HepG2 (cell line): ENCODE results near the gene HSD11B1. TPM values are rescaled to one million over a fixed set of nuclear protein-coding genes. Genes with fewer than 3 reads are reported as not detected.

Experiments
- ATAC-seq: fragments of 200-7000 bp; cut with Tn5 transposase; 3 replicates; pipeline ENCODE4 v1.9.1; 2020; ENCODE audit warnings: mild to moderate bottlenecking, moderate library complexity
- BruUV-seq: library from RNA; stranded (reverse); fragments of 400-500 nt; replicated peaks from 2 replicates; lab custom pipeline; 2021; lab: Mats Ljungman, UMichigan
- CTCF ChIA-PET: fragments of 300-600 bp; formaldehyde crosslinking; extraction: SDS; loops from one replicate; lab custom pipeline; 2021; ENCODE audit warnings: low total read pairs, inconsistent platforms, low intra/inter-chr PET ratio; lab: Yijun Ruan, JAX
- POLR2A ChIA-PET: fragments of 350-600 bp; sonication (Branson Sonifier 250); formaldehyde crosslinking; loops from one replicate; lab custom pipeline; 2020; ENCODE audit warnings: antibody characterized with exemption, inconsistent platforms; lab: Yijun Ruan, JAX
- DNase-seq: peaks from one replicate; pipeline ENCODE4 v3.0.0-alpha.2; 2015; ENCODE audit warnings: low spot score
- FAIRE-seq: peaks from 3 replicates; lab custom pipeline; 2011; peaks lifted over from hg19 to GRCh38; lab: Jason Lieb, UNC
- H2AFZ ChIP-seq: one replicate; pipeline ENCODE4 v1.6.1; 2011; ENCODE audit warnings: low read length, inconsistent platforms
- H3K27ac ChIP-seq: fragments of 300-600 bp; 3 replicates; pipeline ENCODE4 v1.8.0; 2011; ENCODE audit warnings: mixed run types, mild to moderate bottlenecking, mixed read lengths, low read length, inconsistent platforms; ENCODE audit not compliant: insufficient read depth; ENCODE audit errors: extremely low read length
- H3K27me3 ChIP-seq, 2 experiments: fragments of 200-600 bp in 1 of 2; 2 replicates in 1 of 2; 3 replicates in 1 of 2; pipeline versions ENCODE4 v1.6.0 to v1.8.0; 2011; ENCODE audit warnings: low read length in 2 of 2, mild to moderate bottlenecking in 2 of 2, moderate library complexity in 2 of 2, inconsistent platforms in 1 of 2; ENCODE audit not compliant: insufficient read depth in 2 of 2, control insufficient read depth in 1 of 2
- H3K36me3 ChIP-seq, 2 experiments: fragments of 200-600 bp in 1 of 2; replicated peaks in 1 of 2; 2 replicates in 1 of 2; 3 replicates in 1 of 2; pipeline versions ENCODE4 v1.5.1 to v1.8.0; 2011; ENCODE audit warnings: low read length in 2 of 2, inconsistent platforms in 1 of 2; ENCODE audit not compliant: insufficient read depth in 2 of 2, control insufficient read depth in 1 of 2
- H3K4me1 ChIP-seq: 2 replicates; pipeline ENCODE4 v1.5.1; 2012; ENCODE audit warnings: low read length, inconsistent platforms; ENCODE audit not compliant: insufficient read depth
- H3K4me2 ChIP-seq: 2 replicates; pipeline ENCODE4 v1.6.0; 2011; ENCODE audit warnings: low read depth, low read length, inconsistent platforms
- H3K4me3 ChIP-seq, 3 experiments: fragments of 200-600 bp in 1 of 3; sonication (generic), shearing (Covaris generic) in 1 of 3; replicated peaks in 1 of 3; 2 replicates each; pipeline ENCODE4 v1.5.1; 2011 to 2016; ENCODE audit warnings: low read length in 3 of 3, inconsistent platforms in 2 of 3, low read depth in 2 of 3, mild to moderate bottlenecking in 2 of 3, control low read depth in 1 of 3, mixed read lengths in 1 of 3; ENCODE audit not compliant: insufficient read depth in 1 of 3
- H3K79me2 ChIP-seq: one replicate; pipeline ENCODE4 v1.6.1; 2011; ENCODE audit warnings: low read length, inconsistent platforms; ENCODE audit not compliant: insufficient read depth
- H3K9ac ChIP-seq: 2 replicates; pipeline ENCODE4 v1.6.0; 2011; ENCODE audit warnings: mild to moderate bottlenecking, low read depth, low read length, inconsistent platforms; ENCODE audit not compliant: insufficient read depth
- H3K9me3 ChIP-seq: 2 replicates; pipeline ENCODE4 v1.5.1; 2012; ENCODE audit warnings: mild to moderate bottlenecking, low read length
- H4K20me1 ChIP-seq: 2 replicates; pipeline ENCODE4 v1.6.0; 2011; ENCODE audit warnings: inconsistent platforms, mild to moderate bottlenecking, low read length, moderate library complexity; ENCODE audit not compliant: insufficient read depth
- CREM ChIP-seq, 2 experiments: sonication (generic) in 1 of 2; formaldehyde crosslinking in 1 of 2; IDR thresholded peaks; 2 replicates each; pipeline versions ENCODE4 v1.4.0 to v1.6.1; 2016 to 2020; ENCODE audit warnings: antibody characterized with exemption in 1 of 2, mild to moderate bottlenecking in 1 of 2, missing genetic modification reagents in 1 of 2
- PRDM10 ChIP-seq: sonication (generic); formaldehyde crosslinking; IDR thresholded peaks from 2 replicates; pipeline ENCODE4 v1.4.0; 2020; ENCODE audit warnings: low read depth, missing genetic modification reagents
- RBM39 ChIP-seq: fragments of 200-400 bp; formaldehyde crosslinking; IDR thresholded peaks from one replicate; pipeline ENCODE4 v1.6.1; 2018; ENCODE audit warnings: antibody characterized with exemption, mild to moderate bottlenecking, low read depth, low read length; ENCODE audit not compliant: poor library complexity, severe bottlenecking
- TCF7L2 ChIP-seq: IDR thresholded peaks from 2 replicates; pipeline ENCODE4 v1.6.1; 2011; ENCODE audit warnings: mild to moderate bottlenecking, low read depth, low read length, moderate library complexity
- THAP9 ChIP-seq: sonication (generic); formaldehyde crosslinking; IDR thresholded peaks from 2 replicates; pipeline ENCODE4; 2020; ENCODE audit warnings: missing genetic modification reagents, mild to moderate bottlenecking, borderline replicate concordance
- ZKSCAN5 ChIP-seq: sonication (generic); formaldehyde crosslinking; IDR thresholded peaks from 2 replicates; pipeline ENCODE4 v1.5.1; 2020; ENCODE audit warnings: mild to moderate bottlenecking, missing genetic modification reagents
- WGBS: methylation state at CpG from one replicate; pipeline ENCODE4 v1.1.6; 2017; ENCODE audit warnings: low lambda C conversion rate; 5-methylcytosine and 5-hydroxymethylcytosine counted together
- in situ Hi-C: cut with HindIII; loops from 2 replicates; pipeline ENCODE4 v1.10.0; 2017; ENCODE audit warnings: low pct_unique_long_range_greater_than_20kb; ENCODE audit not compliant: extremely low pct_ligation_motif_present
- intact Hi-C: fragments of 100-400 bp; cut with micrococcal nuclease; formaldehyde crosslinking; loops from one replicate; pipeline ENCODE4 v1.10.0; 2022; ENCODE audit not compliant: unreplicated experiment
- polyA plus RNA-seq, 8 experiments: library from polyadenylated mRNA; depleted of rRNA in 3 of 8; stranded (reverse) in 7 of 8; unstranded in 1 of 8; fragments of >200 nt; fragmentation: Illumina TruSeq in 4 of 8; extraction: Trizol in 4 of 8; gene quantifications; 2 replicates each; pipeline versions ENCODE4 v1.2.1 to v1.2.3, GENCODE V29; 2011 to 2016; ENCODE audit warnings: low read depth in 4 of 8, missing spikeins in 1 of 8, mixed read lengths in 1 of 8; ENCODE audit not compliant: insufficient read depth in 1 of 8
- total RNA-seq, 5 experiments: library from RNA; depleted of rRNA; stranded (reverse); fragments of >200 nt; fragmentation: Illumina TruSeq; extraction: Trizol; gene quantifications; 2 replicates each; pipeline ENCODE4 v1.2.3, GENCODE V29; 2016; ENCODE audit warnings: low read depth in 1 of 5

Gene HSD11B1
- total and polyA plus RNA-seq, 2 of the 13 experiments (the other 11 are each of a cell fraction or from before 2014, with no cell fraction given): not detected

DNA sequence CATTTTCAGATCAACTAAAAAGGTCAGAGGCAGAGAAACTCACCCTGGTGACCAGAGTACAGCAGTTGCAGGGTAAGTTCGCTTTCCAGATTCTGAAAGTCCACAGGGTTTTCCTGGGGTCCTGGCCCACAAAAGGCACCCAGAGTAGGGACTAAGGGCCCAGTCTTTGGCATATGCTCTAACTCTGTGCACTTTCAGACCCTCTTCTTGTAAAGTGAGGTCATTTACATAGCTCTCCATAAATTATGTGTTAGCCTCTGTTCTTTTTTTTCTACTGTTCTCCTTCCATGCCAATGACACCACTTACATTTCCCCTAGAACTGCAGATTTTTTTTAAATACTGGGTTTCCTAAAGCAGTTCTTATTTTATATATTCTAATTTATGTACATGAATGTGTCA, 73.5 kb downstream of the HSD11B1 start:
- ChIA-PET POLR2A (no interaction called here), CTCF (no interaction called here)
- FAIRE-seq: no peak
- H2AFZ ChIP-seq: no peak overlapping the region
- WGBS: 20% methylated on average over 1 of the region's 1 CpG
- in situ Hi-C loops (no loop called here), intact Hi-C loops (no loop called here)
- no peak for ATAC-seq
- no peak overlapping the region for H3K27ac ChIP-seq
- no TSS peak for BruUV-seq
- no peaks in the 10 kb centered on the region for H4K20me1 ChIP-seq
- no peak for DNase-seq
- TF ChIP-seq THAP9 (CRISPR knock-in tag): no peak
- H3K4me1 ChIP-seq: no peaks in the 10 kb centered on the region
- H3K9me3 ChIP-seq: no peaks in the 10 kb centered on the region
- H3K4me3 ChIP-seq: no peak overlapping the region
- no peak overlapping the region for H3K9ac ChIP-seq
- no peaks in the 10 kb centered on the region for H3K79me2 ChIP-seq
- no peak overlapping the region for H3K4me2 ChIP-seq
- no peaks in the 10 kb centered on the region for H3K36me3 ChIP-seq
- H3K27me3 ChIP-seq: no peaks in the 10 kb centered on the region

DNA sequence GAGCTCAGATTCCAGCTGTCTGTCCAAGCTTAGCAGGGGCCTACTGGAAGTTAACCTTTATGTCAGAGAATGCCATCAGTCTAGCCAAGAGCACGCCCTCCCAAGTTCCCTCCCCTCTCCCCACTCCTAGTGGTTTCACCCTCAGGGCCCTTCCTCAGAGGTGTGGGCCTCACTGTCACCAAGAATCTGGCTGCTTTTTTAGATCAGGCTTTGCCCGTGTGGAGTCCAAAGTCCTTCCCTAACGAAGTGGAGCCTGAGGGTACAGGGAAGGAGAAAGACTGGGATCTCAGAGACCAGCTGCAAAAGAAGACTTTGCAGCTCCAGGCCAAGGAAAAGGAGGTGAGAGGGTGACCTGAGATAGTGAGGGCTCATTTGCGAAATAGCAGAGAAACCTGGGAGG, 75.6 kb downstream of the HSD11B1 start:
- BruUV-seq: no TSS peak
- in situ Hi-C loops (no loop called here), intact Hi-C loops (loop anchor here (2.0 kb wide), 1 partner anchor 29 kb away; no protein-coding TSS in a partner anchor)
- H3K36me3 ChIP-seq: no peaks in the 10 kb centered on the region
- DNase-seq: no peak
- H2AFZ ChIP-seq: no peak overlapping the region
- peaks cover 11% of the 10 kb centered on the region for H3K4me1 ChIP-seq
- H3K9ac ChIP-seq: no peak overlapping the region
- H4K20me1 ChIP-seq: no peaks in the 10 kb centered on the region
- no peak overlapping the region for H3K4me2 ChIP-seq
- no peak overlapping the region for H3K4me3 ChIP-seq
- H3K79me2 ChIP-seq: no peaks in the 10 kb centered on the region
- 28% methylated on average over 3 of the region's 4 CpGs for WGBS
- no peak for FAIRE-seq
- ATAC-seq: no peak
- ChIA-PET CTCF (no interaction called here), POLR2A (no interaction called here)
- H3K27me3 ChIP-seq: no peaks in the 10 kb centered on the region
- no peaks in the 10 kb centered on the region for H3K9me3 ChIP-seq
- H3K27ac ChIP-seq: no peak overlapping the region
- TF ChIP-seq CREM (IDR thresholded peaks at IDR 0.05): no peak
- TF ChIP-seq CREM (CRISPR knock-in tag; IDR thresholded peaks at IDR 0.05): no peak
- no peak for TF ChIP-seq RBM39
- TF ChIP-seq TCF7L2: no peak
- no peak for TF ChIP-seq ZKSCAN5
- TF ChIP-seq PRDM10 (CRISPR knock-in tag): 0 out of 2 replicates have a peak, but pooled peaks have one; percentile 30
